NB4 (cell line): ENCODE results near the gene H6PD.

ENCODE experiments used
- TF ChIP-seq, protein P1 (sequence below): IDR thresholded peaks from 2 replicates; pipeline ENCODE4 v1.6.1; 2011; ENCODE audit warnings: low read depth, low read length
- TF ChIP-seq, protein P2 (sequence below): IDR thresholded peaks from one replicate; pipeline ENCODE4 v1.5.1; 2012; ENCODE audit warnings: low read depth, low read length

DNA sequence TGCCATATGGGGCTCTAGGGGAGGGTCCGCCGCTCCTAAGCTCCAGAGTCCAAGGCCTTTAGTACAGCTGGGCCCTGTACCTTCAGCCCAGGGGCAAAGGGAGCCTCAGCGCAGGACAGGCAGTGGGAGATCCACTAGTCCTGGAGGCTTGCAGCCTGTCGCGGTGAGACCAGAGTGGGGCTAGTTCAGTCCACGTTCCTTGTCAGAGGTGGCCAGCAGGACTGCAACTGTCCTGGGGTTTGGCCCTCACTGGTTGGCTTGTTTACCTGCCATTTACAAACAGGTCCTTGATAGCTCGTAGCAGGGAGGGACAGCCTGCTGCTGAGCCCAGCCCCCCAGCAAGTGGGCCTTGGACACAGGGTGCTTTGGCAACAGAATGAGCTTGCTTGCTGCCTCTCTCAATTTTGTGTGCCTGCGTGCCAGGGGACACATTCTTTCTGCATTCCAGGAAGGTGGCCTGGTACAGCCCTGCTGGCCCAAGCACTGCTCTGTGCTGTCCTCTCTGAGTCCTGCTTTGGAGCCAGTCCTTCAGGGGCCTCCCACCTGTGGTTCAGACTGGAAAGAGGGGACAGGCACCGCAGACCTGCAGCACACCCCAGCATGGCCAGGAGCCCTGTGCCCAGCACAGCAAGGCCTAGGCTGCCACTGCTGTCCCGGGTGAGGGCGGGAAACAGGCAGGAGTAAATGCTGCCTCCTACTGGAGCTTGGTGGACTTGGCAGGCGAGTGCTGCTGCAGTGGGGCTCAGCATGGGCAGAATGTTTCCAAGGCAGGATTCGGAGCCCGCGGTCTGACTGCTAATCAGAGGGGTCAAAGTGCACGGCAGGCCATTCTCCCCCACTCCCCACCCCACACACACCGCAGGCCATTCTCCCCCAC is 15.2 kb downstream of the H6PD start:
- TF ChIP-seq, protein P1, sequence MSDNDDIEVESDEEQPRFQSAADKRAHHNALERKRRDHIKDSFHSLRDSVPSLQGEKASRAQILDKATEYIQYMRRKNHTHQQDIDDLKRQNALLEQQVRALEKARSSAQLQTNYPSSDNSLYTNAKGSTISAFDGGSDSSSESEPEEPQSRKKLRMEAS, result no peak
- TF ChIP-seq, protein P2, sequence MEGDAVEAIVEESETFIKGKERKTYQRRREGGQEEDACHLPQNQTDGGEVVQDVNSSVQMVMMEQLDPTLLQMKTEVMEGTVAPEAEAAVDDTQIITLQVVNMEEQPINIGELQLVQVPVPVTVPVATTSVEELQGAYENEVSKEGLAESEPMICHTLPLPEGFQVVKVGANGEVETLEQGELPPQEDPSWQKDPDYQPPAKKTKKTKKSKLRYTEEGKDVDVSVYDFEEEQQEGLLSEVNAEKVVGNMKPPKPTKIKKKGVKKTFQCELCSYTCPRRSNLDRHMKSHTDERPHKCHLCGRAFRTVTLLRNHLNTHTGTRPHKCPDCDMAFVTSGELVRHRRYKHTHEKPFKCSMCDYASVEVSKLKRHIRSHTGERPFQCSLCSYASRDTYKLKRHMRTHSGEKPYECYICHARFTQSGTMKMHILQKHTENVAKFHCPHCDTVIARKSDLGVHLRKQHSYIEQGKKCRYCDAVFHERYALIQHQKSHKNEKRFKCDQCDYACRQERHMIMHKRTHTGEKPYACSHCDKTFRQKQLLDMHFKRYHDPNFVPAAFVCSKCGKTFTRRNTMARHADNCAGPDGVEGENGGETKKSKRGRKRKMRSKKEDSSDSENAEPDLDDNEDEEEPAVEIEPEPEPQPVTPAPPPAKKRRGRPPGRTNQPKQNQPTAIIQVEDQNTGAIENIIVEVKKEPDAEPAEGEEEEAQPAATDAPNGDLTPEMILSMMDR, result peak; percentile 76
